ENCODE measurements around the gene CHST11.

DNA sequence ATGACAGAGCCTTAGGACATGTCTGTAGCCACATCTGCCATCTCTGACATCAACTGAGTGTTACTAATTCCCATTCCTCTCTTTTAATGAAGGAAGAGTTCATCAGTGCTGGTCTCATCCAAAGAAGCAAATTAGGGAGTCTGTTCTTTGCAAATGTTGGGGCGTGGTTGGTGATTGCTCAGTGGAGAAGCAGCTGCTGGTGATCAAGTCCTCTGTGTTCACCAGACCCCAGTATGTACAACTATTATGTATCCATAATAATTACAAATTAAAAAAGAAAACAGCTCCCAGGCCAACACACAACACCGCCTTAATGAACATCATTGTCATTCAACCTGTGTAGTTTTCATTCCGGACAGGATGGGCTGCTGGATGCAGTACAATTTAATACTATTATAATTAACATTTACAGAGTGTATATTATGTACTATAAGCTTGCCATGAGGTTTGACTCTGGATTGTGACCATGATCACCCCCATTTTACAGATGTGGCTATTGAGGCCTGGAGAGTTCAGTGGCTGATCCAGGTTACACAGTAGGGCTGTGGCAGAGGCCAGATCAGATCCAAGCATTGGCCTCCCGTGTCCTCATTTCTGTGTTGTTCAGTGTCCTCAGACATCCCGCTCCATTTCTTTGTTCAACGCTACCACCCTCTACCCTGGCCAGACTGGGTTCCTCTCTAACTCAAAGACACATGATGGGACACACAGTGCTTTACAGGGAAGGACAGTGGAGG is 179.0 kb downstream of the CHST11 start:
- TF ChIP-seq, protein P1, sequence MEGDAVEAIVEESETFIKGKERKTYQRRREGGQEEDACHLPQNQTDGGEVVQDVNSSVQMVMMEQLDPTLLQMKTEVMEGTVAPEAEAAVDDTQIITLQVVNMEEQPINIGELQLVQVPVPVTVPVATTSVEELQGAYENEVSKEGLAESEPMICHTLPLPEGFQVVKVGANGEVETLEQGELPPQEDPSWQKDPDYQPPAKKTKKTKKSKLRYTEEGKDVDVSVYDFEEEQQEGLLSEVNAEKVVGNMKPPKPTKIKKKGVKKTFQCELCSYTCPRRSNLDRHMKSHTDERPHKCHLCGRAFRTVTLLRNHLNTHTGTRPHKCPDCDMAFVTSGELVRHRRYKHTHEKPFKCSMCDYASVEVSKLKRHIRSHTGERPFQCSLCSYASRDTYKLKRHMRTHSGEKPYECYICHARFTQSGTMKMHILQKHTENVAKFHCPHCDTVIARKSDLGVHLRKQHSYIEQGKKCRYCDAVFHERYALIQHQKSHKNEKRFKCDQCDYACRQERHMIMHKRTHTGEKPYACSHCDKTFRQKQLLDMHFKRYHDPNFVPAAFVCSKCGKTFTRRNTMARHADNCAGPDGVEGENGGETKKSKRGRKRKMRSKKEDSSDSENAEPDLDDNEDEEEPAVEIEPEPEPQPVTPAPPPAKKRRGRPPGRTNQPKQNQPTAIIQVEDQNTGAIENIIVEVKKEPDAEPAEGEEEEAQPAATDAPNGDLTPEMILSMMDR (IDR thresholded peaks at IDR 0.05 in 8 of 11, conservative IDR thresholded peaks at IDR 0.05 in 3 of 11) = no peak
- TF ChIP-seq POLR2A (IDR thresholded peaks at IDR 0.05) = no peak
- no peak for TF ChIP-seq POLR2AphosphoS5 (IDR thresholded peaks at IDR 0.05)

Measured in spleen (tissue), 7 donors.